K562 (cell line): ENCODE results near the gene APBA2. TPM values are rescaled to one million over a fixed set of nuclear protein-coding genes. Genes with fewer than 3 reads are reported as not detected.

ENCODE experiments used
- CHD1 ChIP-seq: fragments of 200-600 bp; sonication (generic); IDR thresholded peaks from one replicate; pipeline ENCODE4 v1.6.1; 2012; ENCODE audit warnings: mild to moderate bottlenecking, moderate library complexity, low read length, inconsistent platforms
- CSDE1 ChIP-seq, 2 experiments: fragments of 450-650 bp; IDR thresholded peaks; 2 replicates each; pipeline ENCODE4 v1.6.1; 2016; ENCODE audit warnings: mild to moderate bottlenecking in 1 of 2
- ETS2 ChIP-seq: IDR thresholded peaks from 2 replicates; pipeline ENCODE4 v1.6.1; 2016; ENCODE audit warnings: borderline replicate concordance, missing genetic modification characterization, mild to moderate bottlenecking, moderate library complexity, missing compliant biosample characterization; ENCODE audit not compliant: poor library complexity, severe bottlenecking
- FOXM1 ChIP-seq, 2 experiments: fragments of 450-650 bp in 1 of 2; sonication (generic) in 1 of 2; formaldehyde crosslinking in 1 of 2; IDR thresholded peaks; 2 replicates each; pipeline versions ENCODE4 v1.6.1 to v1.9.0; 2017 to 2022; ENCODE audit warnings: low read depth in 2 of 2, mild to moderate bottlenecking in 2 of 2, missing genetic modification reagents in 1 of 2, moderate library complexity in 1 of 2
- GMEB1 ChIP-seq: fragments of 250-450 bp; sonication (Bioruptor Pico); IDR thresholded peaks from 2 replicates; pipeline ENCODE4 v1.4.0; 2020; ENCODE audit warnings: mild to moderate bottlenecking
- HDAC1 ChIP-seq, 2 experiments: fragments of 450-650 bp; IDR thresholded peaks; 2 replicates each; pipeline ENCODE4 v1.6.1; 2016 to 2017; ENCODE audit warnings: inconsistent platforms in 1 of 2, mild to moderate bottlenecking in 1 of 2, moderate library complexity in 1 of 2
- HMG20A ChIP-seq: fragments of 450-650 bp; formaldehyde crosslinking; conservative IDR thresholded peaks from 2 replicates; pipeline ENCODE4 v1.4.0; 2020; ENCODE audit warnings: mild to moderate bottlenecking, mixed read lengths
- NELFE ChIP-seq: IDR thresholded peaks from 2 replicates; pipeline ENCODE4 v1.6.1; 2011; ENCODE audit warnings: mild to moderate bottlenecking; ENCODE audit not compliant: insufficient read depth, insufficient read length
- PATZ1 ChIP-seq: fragments of 250-450 bp; sonication (Bioruptor Pico); IDR thresholded peaks from 2 replicates; pipeline ENCODE4 v1.5.0; 2020; ENCODE audit warnings: mild to moderate bottlenecking, borderline replicate concordance
- PHTF2 ChIP-seq: fragments of 250-450 bp; sonication (Bioruptor Pico); IDR thresholded peaks from 2 replicates; pipeline ENCODE4 v1.5.0; 2021; ENCODE audit warnings: mild to moderate bottlenecking
- TAF1 ChIP-seq: IDR thresholded peaks from 2 replicates; pipeline ENCODE4 v1.6.1; 2011; ENCODE audit warnings: mild to moderate bottlenecking, low read length, moderate library complexity; ENCODE audit not compliant: insufficient read depth, control insufficient read depth, severe bottlenecking; ENCODE audit errors: extremely low read depth
- TAF15 ChIP-seq: fragments of 200-400 bp; formaldehyde crosslinking; IDR thresholded peaks from 2 replicates; pipeline ENCODE4 v1.6.1; 2017; ENCODE audit warnings: mild to moderate bottlenecking, low read depth, low read length, moderate library complexity
- TBP ChIP-seq: optimal IDR thresholded peaks from 2 replicates; pipeline ENCODE3; 2011; ENCODE audit warnings: low read depth, low read length, improper control_type of control experiment
- U2AF2 ChIP-seq: fragments of 200-400 bp; formaldehyde crosslinking; optimal IDR thresholded peaks from 2 replicates; pipeline ENCODE3; 2017; ENCODE audit warnings: low read depth, mild to moderate bottlenecking, low read length
- ZBED1 ChIP-seq: IDR thresholded peaks from 2 replicates; pipeline ENCODE4 v1.6.1; 2014
- ZNF217 ChIP-seq: sonication (generic); formaldehyde crosslinking; IDR thresholded peaks from 2 replicates; pipeline ENCODE4 v1.8.0; 2022; ENCODE audit warnings: mild to moderate bottlenecking, missing genetic modification reagents
- ZNF263 ChIP-seq: sonication (generic); formaldehyde crosslinking; IDR thresholded peaks from 2 replicates; pipeline ENCODE4 v1.8.0; 2022; ENCODE audit warnings: mild to moderate bottlenecking, missing genetic modification reagents, borderline replicate concordance
- ZNF280A ChIP-seq: fragments of 450-650 bp; IDR thresholded peaks from 2 replicates; pipeline ENCODE4 v1.6.1; 2018; ENCODE audit warnings: mild to moderate bottlenecking, low read depth; ENCODE audit not compliant: partially characterized antibody
- ZNF311 ChIP-seq: fragments of 250-450 bp; sonication (Bioruptor Pico); IDR thresholded peaks from 2 replicates; pipeline ENCODE4 v1.4.0; 2020; ENCODE audit warnings: mild to moderate bottlenecking, moderate library complexity
- ZNF41 ChIP-seq: fragments of 250-450 bp; sonication (Bioruptor Pico); conservative IDR thresholded peaks from 2 replicates; pipeline ENCODE4 v1.4.0; 2020; ENCODE audit warnings: mild to moderate bottlenecking
- ZNF507 ChIP-seq: conservative IDR thresholded peaks from 2 replicates; pipeline ENCODE4 v1.6.1; 2017; ENCODE audit warnings: missing genetic modification characterization, missing compliant biosample characterization
- ZNF695 ChIP-seq: fragments of 450-650 bp; formaldehyde crosslinking; IDR thresholded peaks from 2 replicates; pipeline ENCODE4 v1.4.0; 2020; ENCODE audit warnings: mild to moderate bottlenecking, moderate library complexity
- ZNF766 ChIP-seq: fragments of 200-800 bp; sonication (Bioruptor generic); conservative IDR thresholded peaks from 2 replicates; pipeline ENCODE4 v1.6.1; 2016; ENCODE audit warnings: missing genetic modification characterization, missing compliant biosample characterization
- ZSCAN32 ChIP-seq: fragments of 450-650 bp; formaldehyde crosslinking; IDR thresholded peaks from 2 replicates; pipeline ENCODE4 v1.4.0; 2020; ENCODE audit warnings: mild to moderate bottlenecking, moderate library complexity
- polyA plus RNA-seq, 8 experiments: library from polyadenylated mRNA; depleted of rRNA in 4 of 8; stranded (reverse) in 5 of 8; unstranded in 3 of 8; fragments of >200 nt; fragmentation: Nextera tagmentation in 2 of 8; fragmentation: Illumina TruSeq in 1 of 8; extraction: Ambion mirVana in 2 of 8; extraction: Trizol in 1 of 8; gene quantifications; 2 replicates each; pipeline versions ENCODE4 v1.2.1 to v1.2.3, GENCODE V29; 2011 to 2014; ENCODE audit warnings: inconsistent platforms in 1 of 8, missing spikeins in 1 of 8
- total RNA-seq, 7 experiments: library from RNA; depleted of rRNA in 6 of 7; stranded (reverse); fragments of >200 nt in 6 of 7; fragmentation: Illumina TruSeq in 2 of 7; extraction: Trizol in 2 of 7; gene quantifications; 2 replicates each; pipeline versions ENCODE4 v1.2.1 to v1.2.3, GENCODE V29; 2011 to 2021; ENCODE audit warnings: low replicate concordance in 1 of 7

The APBA2 gene
- total and polyA plus RNA-seq, 9 of the 15 experiments (the other 6 are each of a cell fraction or from before 2014, with no cell fraction given): 0.24 to 40.9 (median 25.2) TPM

- TF ChIP-seq CHD1 (no peak), ZNF263 (no peak), ZNF41 (CRISPR knock-in tag) (no peak), PATZ1 (CRISPR knock-in tag) (no peak), ZBED1 (no peak), NELFE (no peak), TBP (peak; percentile 29), HDAC1 (IDR thresholded peaks at IDR 0.05) (peak in 1 of 2 experiments; percentile 69; a peak in 1 of 4 replicates), ZNF507 (tag) (no peak), CSDE1 (IDR thresholded peaks at IDR 0.05) (no peak), U2AF2 (no peak), ETS2 (tag) (no peak), TAF1 (no peak), ZNF280A (no peak), PHTF2 (CRISPR knock-in tag) (no peak), ZNF311 (CRISPR knock-in tag) (no peak), GMEB1 (CRISPR knock-in tag) (no peak), HMG20A (CRISPR knock-in tag) (no peak), ZNF766 (CRISPR knock-in tag) (no peak), FOXM1 (IDR thresholded peaks at IDR 0.05; ENCODE audit: low read depth) (no peak), FOXM1 (CRISPR knock-in tag; IDR thresholded peaks at IDR 0.05; ENCODE audit: low read depth) (no peak), ZSCAN32 (no peak), ZNF217 (no peak), ZNF695 (CRISPR knock-in tag) (no peak), TAF15 (no peak)
These were observed 19.0 kb downstream of the APBA2 start (continued) for GRCh38 chr15:28904541-28905315.
